HG02870 (cell line): Measurements from ENCODE around the gene MAPKAPK3.

ENCODE experiments used
- ATAC-seq: cut with Tn5 transposase; IDR thresholded peaks from one replicate; pipeline ENCODE4 v1.9.1; 2021; ENCODE audit warnings: mild to moderate bottlenecking, moderate library complexity; ENCODE audit not compliant: unreplicated experiment

MAPKAPK3 gene

GRCh38 chr3:50617096-50617791, at the start of gene MAPKAPK3:
MAPKAPK3 (plus strand) TSS chr3:50617151; CDS start chr3:50617566, 415 bp downstream.
- ATAC-seq: peak; percentile 2

DNA sequence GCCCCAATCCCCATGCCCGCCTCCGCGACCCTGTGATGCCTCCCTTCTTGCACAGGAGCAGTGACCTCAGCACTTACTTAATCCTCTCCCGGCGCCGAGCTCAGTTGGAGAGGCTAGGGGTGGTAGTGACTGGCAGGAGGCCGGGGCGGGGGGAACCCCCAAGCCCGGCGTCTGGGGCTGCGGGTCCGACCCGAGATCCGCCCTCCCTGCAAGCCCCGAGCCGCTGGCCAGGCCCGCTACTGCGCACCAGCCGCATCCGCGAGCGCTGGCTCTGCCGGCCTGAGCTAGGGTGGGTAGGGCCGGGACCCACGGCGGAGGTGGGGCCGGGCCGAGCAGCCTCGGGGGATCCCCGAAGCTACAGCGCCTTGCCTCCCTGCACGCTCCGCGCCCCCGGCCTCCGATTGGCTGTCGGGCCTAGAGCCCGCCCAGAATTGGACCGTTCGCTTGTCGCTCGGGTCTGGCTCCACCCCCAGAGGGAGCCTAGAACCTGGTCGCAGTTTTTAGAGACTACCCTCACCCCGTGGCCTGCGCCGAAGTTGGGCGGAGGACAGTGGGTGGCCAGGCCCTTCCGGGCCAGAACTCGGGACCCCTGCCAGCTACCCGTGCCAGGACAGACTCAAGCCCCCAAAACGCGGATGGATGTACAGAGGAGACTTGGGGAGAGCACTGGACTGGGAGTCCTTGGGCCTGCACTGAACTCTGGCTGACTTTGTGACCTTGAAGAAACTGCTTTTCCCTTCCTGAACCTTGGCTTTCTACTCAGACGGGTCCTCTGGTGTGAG, 49.4 kb upstream of the MAPKAPK3 start, which contains the start of gene C3orf18:
TSS of gene C3orf18 (minus strand) at position 362 of the 782 bp plus-strand sequence. CDS start 2,048 bp downstream, outside the sequence.
- peak; percentile 79 for ATAC-seq

GRCh38 chr3:50568947-50569749, 47.8 kb upstream of the MAPKAPK3 start, which contains the start of gene HEMK1:
HEMK1 (plus strand) TSS chr3:50569522; CDS start chr3:50571105, 1,583 bp downstream.
- ATAC-seq: peak; percentile 62

- ATAC-seq: no peak
Observed at GRCh38 chr3:50570508-50571279, 46.3 kb upstream of the MAPKAPK3 start.

DNA sequence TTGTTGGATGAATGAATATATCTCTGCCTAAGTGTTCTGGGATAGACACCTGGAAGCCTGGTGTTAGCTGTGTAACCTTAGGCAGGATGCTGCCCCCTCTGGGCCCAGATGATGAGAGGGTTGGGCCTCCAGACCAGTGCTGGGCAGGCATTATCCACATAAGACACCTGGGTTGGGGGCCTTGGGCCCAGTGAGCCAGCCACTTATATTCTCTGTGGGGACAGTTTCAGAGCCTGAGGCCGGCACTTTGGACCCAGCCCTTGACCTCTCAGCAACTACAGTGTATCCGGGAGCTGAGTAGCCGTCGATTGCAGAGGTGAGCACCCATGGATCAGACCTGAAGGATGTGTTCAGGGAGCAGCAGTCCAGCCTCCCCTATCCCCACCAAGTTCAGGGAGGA, 45.5 kb upstream of the MAPKAPK3 start:
- ATAC-seq: no peak

- no peak for ATAC-seq
Observed at GRCh38 chr3:50572158-50572557, 44.8 kb upstream of the MAPKAPK3 start.

GRCh38 chr3:50572801-50573371, 44.1 kb upstream of the MAPKAPK3 start:
- no peak for ATAC-seq

- ATAC-seq: no peak
Observed at GRCh38 chr3:50573566-50574443, 43.1 kb upstream of the MAPKAPK3 start.

DNA sequence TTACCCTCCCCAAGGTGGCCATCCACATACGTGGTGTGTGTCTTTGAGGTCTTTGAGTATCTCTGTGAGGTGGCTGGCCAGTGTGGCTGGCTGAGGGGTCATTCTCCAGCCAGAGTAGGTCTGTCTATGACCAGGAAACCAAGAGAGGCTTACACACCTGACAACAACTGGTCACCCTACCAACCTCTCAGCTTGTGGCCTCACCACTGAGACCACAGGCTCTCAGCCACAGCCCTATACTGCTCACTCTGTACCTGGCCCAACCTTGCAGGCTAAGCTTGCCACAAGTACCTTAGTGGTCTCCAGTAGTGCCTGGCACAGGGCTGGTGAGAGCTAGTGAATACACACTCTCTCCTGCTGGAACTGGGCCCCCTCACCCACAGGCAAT, 42.5 kb upstream of the MAPKAPK3 start:
- no peak for ATAC-seq

- ATAC-seq: no peak
Observed at GRCh38 chr3:50575372-50575771, 41.6 kb upstream of the MAPKAPK3 start.

- no peak for ATAC-seq
Observed at GRCh38 chr3:50577348-50577747, 39.6 kb upstream of the MAPKAPK3 start.

DNA sequence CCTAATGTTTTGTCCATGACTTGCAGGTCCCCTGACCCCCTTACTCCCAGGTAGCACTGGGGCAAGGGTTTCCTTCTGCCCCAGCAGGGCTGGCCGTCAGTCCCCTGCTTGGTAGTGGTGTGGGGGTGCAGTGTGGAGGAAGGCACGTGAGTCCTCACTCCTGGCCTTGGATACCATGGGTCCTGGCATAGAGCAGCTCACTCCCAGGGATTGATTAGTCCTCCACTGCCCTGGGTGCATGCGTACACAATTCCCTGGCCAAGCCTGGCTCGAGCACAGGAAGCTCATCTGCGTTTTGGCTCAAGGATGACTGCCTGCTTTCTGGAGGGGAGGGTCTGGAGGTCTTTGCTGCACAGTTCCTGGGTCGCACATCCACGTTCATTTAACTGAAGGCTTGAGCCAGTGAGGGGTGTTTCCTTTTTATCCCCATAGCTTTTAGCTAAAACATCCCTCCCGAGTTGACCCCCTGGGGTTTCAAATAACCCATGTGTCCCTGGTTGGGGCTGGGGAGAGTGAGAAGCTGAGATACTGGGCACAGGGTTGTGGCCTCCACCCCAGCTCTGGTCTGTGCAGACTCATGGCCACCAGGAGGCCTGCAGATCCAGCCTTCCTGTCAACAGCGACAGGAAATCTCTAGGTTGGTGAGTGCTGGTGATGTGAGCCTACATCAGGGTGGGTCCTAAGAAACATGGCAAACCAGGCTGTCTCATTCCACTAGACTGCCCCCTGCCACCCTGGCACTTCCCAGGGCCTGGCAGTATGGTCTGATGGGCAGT, 36.1 kb upstream of the MAPKAPK3 start:
- no peak for ATAC-seq

GRCh38 chr3:50581459-50581842, 35.5 kb upstream of the MAPKAPK3 start:
- no peak for ATAC-seq

- no peak for ATAC-seq
Observed at GRCh38 chr3:50582083-50582482, 34.9 kb upstream of the MAPKAPK3 start.

DNA sequence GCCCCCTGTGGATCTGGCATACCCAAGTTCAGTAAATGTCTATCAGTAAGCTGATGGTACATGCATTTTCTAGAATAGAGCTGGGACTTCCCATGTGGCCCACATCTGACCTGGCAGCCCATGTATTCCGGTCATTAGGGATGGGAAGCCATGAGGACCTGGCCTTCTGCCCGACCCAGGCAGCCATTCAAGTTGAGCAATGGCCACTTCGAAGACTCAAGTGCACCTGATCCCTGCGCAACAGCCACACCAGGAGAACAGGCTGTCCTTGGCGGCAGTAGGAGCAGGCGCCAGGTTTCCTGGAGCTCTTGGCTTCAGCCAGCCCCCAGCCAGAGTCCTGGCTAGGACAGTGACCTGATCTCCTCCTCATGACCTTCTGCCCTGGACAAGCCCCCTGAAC, 33.1 kb upstream of the MAPKAPK3 start:
- ATAC-seq: no peak

DNA sequence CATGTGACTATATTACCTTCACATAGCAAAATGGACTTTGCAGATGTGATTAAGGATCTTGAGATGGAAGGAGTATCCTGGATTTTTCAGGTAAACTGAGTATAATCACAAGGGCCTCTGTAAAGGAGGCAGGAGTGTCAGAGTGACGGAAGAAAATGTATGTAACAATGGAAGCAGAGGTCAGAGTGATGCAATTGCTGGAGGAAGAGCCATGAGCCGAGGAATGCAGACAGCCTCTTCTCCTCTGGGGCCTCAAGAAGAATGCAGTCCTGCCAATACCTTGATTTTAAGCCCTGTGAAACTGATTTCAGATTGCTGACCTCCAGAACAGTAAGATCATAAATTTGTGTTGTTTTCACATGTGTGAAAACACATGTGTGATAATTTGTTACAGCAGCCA, 32.6 kb upstream of the MAPKAPK3 start:
- ATAC-seq: no peak

DNA sequence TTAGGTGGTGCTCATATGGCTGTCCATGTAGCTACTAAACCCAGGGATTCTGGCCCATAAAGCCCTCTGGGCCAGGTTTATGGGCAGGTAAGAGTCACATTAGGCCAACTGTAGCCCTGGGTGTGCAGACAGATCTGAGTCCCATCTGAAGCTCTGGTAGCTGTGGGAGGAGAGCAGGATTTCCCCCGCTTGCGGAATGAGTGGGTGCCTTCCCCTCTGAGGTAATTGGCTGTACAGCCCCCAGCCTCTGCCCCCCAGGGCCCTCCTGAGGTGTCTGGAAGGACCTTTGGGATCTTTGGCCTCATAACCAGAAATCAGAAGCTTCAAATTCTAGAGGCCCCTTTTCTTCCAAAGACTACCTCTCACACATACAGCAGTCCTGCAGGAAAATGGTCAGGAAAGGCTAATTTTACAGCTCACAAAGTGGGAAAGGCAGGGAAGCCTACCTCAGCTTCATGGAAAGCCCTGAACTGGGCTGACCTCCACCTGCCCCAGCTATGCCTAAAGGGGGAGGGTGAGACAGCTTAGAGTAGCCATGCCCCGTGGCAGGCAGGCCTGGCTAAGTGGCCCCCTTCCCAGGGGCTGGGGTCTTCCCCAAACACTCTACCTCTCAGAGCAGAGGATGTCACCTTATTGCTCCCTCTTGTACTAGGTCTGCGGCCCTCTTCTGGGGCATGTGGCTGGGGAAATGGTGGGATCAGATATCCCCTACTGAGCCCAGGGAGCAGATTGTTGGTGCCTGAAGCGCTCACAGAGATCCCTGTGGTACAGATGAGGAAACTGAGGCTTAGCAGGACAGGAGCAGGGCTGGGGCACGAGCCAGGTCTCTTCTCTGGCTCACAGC, 30.8 kb upstream of the MAPKAPK3 start:
- ATAC-seq: no peak

DNA sequence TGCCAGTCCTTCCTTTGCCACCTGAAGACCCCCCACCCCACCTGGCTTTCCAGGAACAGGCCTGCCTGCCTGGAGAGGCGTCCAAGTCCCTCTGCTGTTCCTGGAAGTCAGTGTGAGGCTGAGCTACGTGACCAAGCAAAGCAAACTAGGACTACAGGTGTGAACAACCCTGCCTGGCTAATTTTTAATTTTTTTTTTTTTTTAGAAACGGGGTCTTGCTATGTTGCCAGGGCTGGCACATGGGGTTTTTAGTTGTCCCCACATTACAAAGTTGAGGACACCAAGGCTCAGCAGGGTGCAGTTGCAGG, 30.2 kb upstream of the MAPKAPK3 start:
- no peak for ATAC-seq
